H1 (cell line): Measurements from ENCODE around the gene SSR1. TPM values are rescaled to one million over a fixed set of nuclear protein-coding genes. Genes with fewer than 3 reads are reported as not detected.

ENCODE experiments used
- ASH2L ChIP-seq: fragments of 200-600, 300-600 bp; sonication (generic); IDR thresholded peaks from one replicate; pipeline ENCODE4 v1.7.1; 2017; ENCODE audit warnings: low read length
- CHD1 ChIP-seq: IDR thresholded peaks from 2 replicates; pipeline ENCODE4 v1.6.1; 2012; ENCODE audit warnings: low read depth, low read length, improper control_type of control experiment
- CHD2 ChIP-seq: IDR thresholded peaks from 2 replicates; pipeline ENCODE4 v1.6.1; 2012; ENCODE audit warnings: low read length, improper control_type of control experiment
- EP300 ChIP-seq, 2 experiments: IDR thresholded peaks; 1 replicate in 1 of 2; 2 replicates in 1 of 2; pipeline ENCODE4 v1.6.1; 2011 to 2012; ENCODE audit warnings: low read depth in 2 of 2, low read length in 2 of 2, mild to moderate bottlenecking in 2 of 2, borderline replicate concordance in 1 of 2, inconsistent platforms in 1 of 2, moderate library complexity in 1 of 2
- GTF2F1 ChIP-seq: IDR thresholded peaks from 2 replicates; pipeline ENCODE4 v1.6.1; 2012; ENCODE audit warnings: low read depth, low read length, improper control_type of control experiment, borderline replicate concordance
- HDAC2 ChIP-seq, 2 experiments: fragments of 300-600 bp in 1 of 2; sonication (generic) in 1 of 2; IDR thresholded peaks; 2 replicates each; pipeline ENCODE4 v1.6.1; 2011 to 2012; ENCODE audit warnings: low read depth in 2 of 2, low read length in 2 of 2, mild to moderate bottlenecking in 2 of 2, moderate library complexity in 2 of 2, borderline replicate concordance in 1 of 2, inconsistent platforms in 1 of 2
- HDAC6 ChIP-seq: IDR thresholded peaks from one replicate; pipeline ENCODE4 v1.7.1; 2012; ENCODE audit warnings: low read depth, mild to moderate bottlenecking, inconsistent platforms, low read length, moderate library complexity
- JUND ChIP-seq: IDR thresholded peaks from 2 replicates; pipeline ENCODE4 v1.6.1; 2011; ENCODE audit warnings: mild to moderate bottlenecking, improper control_type of control experiment, low read length
- KDM5A ChIP-seq: fragments of 200-600 bp; IDR thresholded peaks from 2 replicates; pipeline ENCODE4 v1.7.1; 2012; ENCODE audit warnings: mild to moderate bottlenecking, low read length, inconsistent platforms, mixed read lengths
- MAFK ChIP-seq: IDR thresholded peaks from 2 replicates; pipeline ENCODE4 v1.6.1; 2012; ENCODE audit warnings: low read depth, mild to moderate bottlenecking, improper control_type of control experiment, low read length
- PHF8 ChIP-seq: fragments of 200-600 bp; sonication (generic); conservative IDR thresholded peaks from 2 replicates; pipeline ENCODE4 v1.7.1; 2012; ENCODE audit warnings: low read depth, mild to moderate bottlenecking, inconsistent platforms, low read length, moderate library complexity
- POLR2A ChIP-seq, 2 experiments: IDR thresholded peaks; 1 replicate in 1 of 2; 2 replicates in 1 of 2; pipeline ENCODE4 v1.6.1; 2011; ENCODE audit warnings: low read depth in 2 of 2, low read length in 2 of 2, mild to moderate bottlenecking in 2 of 2; ENCODE audit errors: control extremely low read depth in 1 of 2
- RAD21 ChIP-seq, 2 experiments: IDR thresholded peaks in 1 of 2; conservative IDR thresholded peaks in 1 of 2; 2 replicates each; pipeline ENCODE4 v1.6.1; 2011; ENCODE audit warnings: low read depth in 2 of 2, low read length in 2 of 2, improper control_type of control experiment in 1 of 2, inconsistent platforms in 1 of 2, mild to moderate bottlenecking in 1 of 2, moderate library complexity in 1 of 2
- RXRA ChIP-seq: IDR thresholded peaks from 2 replicates; pipeline ENCODE4 v1.6.1; 2011; ENCODE audit warnings: low read depth, mild to moderate bottlenecking, low read length, moderate library complexity; ENCODE audit not compliant: insufficient read depth
- SIRT6 ChIP-seq: IDR thresholded peaks from one replicate; pipeline ENCODE4 v1.7.1; 2012; ENCODE audit warnings: low read length, inconsistent platforms
- SP2 ChIP-seq: IDR thresholded peaks from 2 replicates; pipeline ENCODE4 v1.6.1; 2012; ENCODE audit warnings: mild to moderate bottlenecking, low read length, inconsistent platforms
- SP4 ChIP-seq: IDR thresholded peaks from 2 replicates; pipeline ENCODE4 v1.6.1; 2012; ENCODE audit warnings: low read length, inconsistent platforms
- SRF ChIP-seq: IDR thresholded peaks from 2 replicates; pipeline ENCODE4 v1.6.1; 2011; ENCODE audit warnings: mild to moderate bottlenecking, low read depth, low read length, moderate library complexity
- TCF12 ChIP-seq: IDR thresholded peaks from 2 replicates; pipeline ENCODE4 v1.6.1; 2011; ENCODE audit warnings: low read depth, mild to moderate bottlenecking, low read length
- ZNF274 ChIP-seq: IDR thresholded peaks from 2 replicates; pipeline ENCODE4 v1.7.0; 2012; ENCODE audit warnings: low read length, borderline replicate concordance; ENCODE audit errors: extremely low read depth
- polyA plus RNA-seq, 7 experiments: library from polyadenylated mRNA; depleted of rRNA in 3 of 7; stranded (reverse) in 5 of 7; unstranded in 2 of 7; fragments of >200 nt in 5 of 7; fragments of 200-250 nt in 2 of 7; gene quantifications; 1 replicate in 5 of 7; 2 replicates in 1 of 7; 4 replicates in 1 of 7; pipeline versions ENCODE4 v1.2.1 to v1.2.3, GENCODE V29; 2011 to 2013; ENCODE audit warnings: missing spikeins in 2 of 7, mixed read lengths in 2 of 7
- total RNA-seq: library from RNA; stranded (reverse); fragmentation: NEBNext Ultra II Directional; extraction: Animal tissue kit (Norgen Biotek cat#: 25700); gene quantifications from 2 replicates; pipeline ENCODE4 v1.2.1, GENCODE V29; 2021
- TF ChIP-seq, protein P1 (sequence below), 3 experiments: IDR thresholded peaks; 1 replicate in 2 of 3; 2 replicates in 1 of 3; pipeline versions ENCODE4 v1.5.1 to v1.6.1; 2011; ENCODE audit warnings: low read length in 3 of 3, mild to moderate bottlenecking in 3 of 3, inconsistent platforms in 2 of 3, low read depth in 1 of 3, moderate library complexity in 1 of 3; ENCODE audit not compliant: insufficient read depth in 1 of 3; ENCODE audit errors: control extremely low read depth in 1 of 3

Gene SSR1
- total and polyA plus RNA-seq, 2 of the 8 experiments (the other 6 are each of a cell fraction or from before 2014, with no cell fraction given), result 26.6 to 117 TPM

DNA sequence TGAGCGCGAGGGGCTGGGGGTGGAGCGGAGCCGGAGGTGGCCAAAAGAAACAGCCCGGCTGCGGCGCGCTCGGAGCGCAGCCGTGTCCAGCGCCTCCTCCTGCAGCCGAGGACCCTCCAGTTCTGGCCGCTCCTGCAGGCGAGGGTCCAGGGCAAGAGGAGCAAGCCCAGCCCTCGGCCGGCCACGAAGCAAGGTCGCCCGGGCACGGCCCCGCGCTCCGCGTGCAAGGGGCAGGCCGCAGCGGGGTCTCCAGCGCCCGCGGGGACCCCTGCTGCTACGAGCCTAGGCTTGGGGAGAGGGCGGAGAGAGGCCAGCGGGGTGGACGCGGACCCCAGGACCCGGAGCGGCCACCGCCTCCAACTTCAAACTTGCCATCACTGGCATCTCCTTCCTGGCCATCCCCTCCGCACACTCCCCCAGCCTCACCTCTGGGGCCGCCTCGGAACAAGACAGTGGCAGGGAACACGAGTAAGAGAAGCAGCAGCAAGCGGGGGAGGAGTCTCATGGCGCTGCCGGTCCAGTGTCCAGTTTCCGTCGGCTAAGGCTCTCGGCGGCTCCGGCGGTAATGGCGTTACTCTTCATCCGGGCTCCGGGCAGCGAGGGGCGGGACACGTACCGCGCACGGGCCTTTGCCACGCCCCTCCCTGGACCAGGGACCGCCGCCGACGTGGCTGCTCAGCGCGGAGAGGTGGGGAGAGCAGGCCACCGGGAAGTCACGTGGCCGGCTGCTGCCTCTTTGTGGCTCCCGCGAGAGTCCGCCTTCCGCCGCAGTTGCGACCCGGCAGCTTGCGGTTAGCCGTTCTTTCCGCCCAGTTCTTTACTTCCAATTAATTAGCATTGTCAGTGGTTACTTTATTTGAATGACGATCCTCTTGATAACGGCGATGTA lies at the start of gene SSR1 (continued):
- TF ChIP-seq ASH2L (peak; percentile 90), CHD2 (peak; percentile 98), EP300 (IDR thresholded peaks at IDR 0.05; ENCODE audit: borderline replicate concordance in 1 of 2, low read depth in 2 of 2, low read length in 2 of 2) (0 out of 3 replicates have a peak, but pooled peaks of 1 of the 2 experiments have one; percentile 18), POLR2A (IDR thresholded peaks at IDR 0.05; ENCODE audit: control extremely low read depth in 1 of 2, low read depth in 2 of 2, low read length in 2 of 2) (peak; percentile 63 to 89), CHD1 (no peak), SRF (no peak), GTF2F1 (peak; percentile 10; the same call in 1 of the 2 replicates), RXRA (no peak), TCF12 (no peak), JUND (no peak), MAFK (no peak), RAD21 (IDR thresholded peaks at IDR 0.05 in 1 of 2, conservative IDR thresholded peaks at IDR 0.05 in 1 of 2; ENCODE audit: low read depth in 2 of 2, low read length in 2 of 2) (no peak), ZNF274 (no peak), PHF8 (peak; percentile 89), HDAC2 (IDR thresholded peaks at IDR 0.05; ENCODE audit: borderline replicate concordance in 1 of 2, low read depth in 2 of 2, low read length in 2 of 2) (peak in 1 of 2 experiments; percentile 91; a peak in 1 of 4 replicates), HDAC6 (no peak), KDM5A (no peak), SP2 (no peak), SIRT6 (no peak), SP4 (no peak)
- TF ChIP-seq, protein P1, sequence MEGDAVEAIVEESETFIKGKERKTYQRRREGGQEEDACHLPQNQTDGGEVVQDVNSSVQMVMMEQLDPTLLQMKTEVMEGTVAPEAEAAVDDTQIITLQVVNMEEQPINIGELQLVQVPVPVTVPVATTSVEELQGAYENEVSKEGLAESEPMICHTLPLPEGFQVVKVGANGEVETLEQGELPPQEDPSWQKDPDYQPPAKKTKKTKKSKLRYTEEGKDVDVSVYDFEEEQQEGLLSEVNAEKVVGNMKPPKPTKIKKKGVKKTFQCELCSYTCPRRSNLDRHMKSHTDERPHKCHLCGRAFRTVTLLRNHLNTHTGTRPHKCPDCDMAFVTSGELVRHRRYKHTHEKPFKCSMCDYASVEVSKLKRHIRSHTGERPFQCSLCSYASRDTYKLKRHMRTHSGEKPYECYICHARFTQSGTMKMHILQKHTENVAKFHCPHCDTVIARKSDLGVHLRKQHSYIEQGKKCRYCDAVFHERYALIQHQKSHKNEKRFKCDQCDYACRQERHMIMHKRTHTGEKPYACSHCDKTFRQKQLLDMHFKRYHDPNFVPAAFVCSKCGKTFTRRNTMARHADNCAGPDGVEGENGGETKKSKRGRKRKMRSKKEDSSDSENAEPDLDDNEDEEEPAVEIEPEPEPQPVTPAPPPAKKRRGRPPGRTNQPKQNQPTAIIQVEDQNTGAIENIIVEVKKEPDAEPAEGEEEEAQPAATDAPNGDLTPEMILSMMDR (IDR thresholded peaks at IDR 0.05; ENCODE audit: control extremely low read depth in 1 of 3, insufficient read depth in 1 of 3, low read depth in 1 of 3, low read length in 3 of 3), result no peak
